HepG2 (cell line): Measurements from ENCODE around the gene HOTAIR. TPM values are rescaled to one million over a fixed set of nuclear protein-coding genes. Genes with fewer than 3 reads are reported as not detected.

Experiments used
- ATAC-seq: fragments of 200-7000 bp; cut with Tn5 transposase; 3 replicates; pipeline ENCODE4 v1.9.1; 2020; ENCODE audit warnings: mild to moderate bottlenecking, moderate library complexity
- BruUV-seq: library from RNA; stranded (reverse); fragments of 400-500 nt; replicated peaks from 2 replicates; lab custom pipeline; 2021; lab: Mats Ljungman, UMichigan
- CTCF ChIA-PET: fragments of 300-600 bp; formaldehyde crosslinking; extraction: SDS; loops from one replicate; lab custom pipeline; 2021; ENCODE audit warnings: low total read pairs, inconsistent platforms, low intra/inter-chr PET ratio; lab: Yijun Ruan, JAX
- POLR2A ChIA-PET: fragments of 350-600 bp; sonication (Branson Sonifier 250); formaldehyde crosslinking; loops from one replicate; lab custom pipeline; 2020; ENCODE audit warnings: antibody characterized with exemption, inconsistent platforms; lab: Yijun Ruan, JAX
- DNase-seq: peaks from one replicate; pipeline ENCODE4 v3.0.0-alpha.2; 2015; ENCODE audit warnings: low spot score
- FAIRE-seq: peaks from 3 replicates; lab custom pipeline; 2011; peaks lifted over from hg19 to GRCh38; lab: Jason Lieb, UNC
- H2AFZ ChIP-seq: one replicate; pipeline ENCODE4 v1.6.1; 2011; ENCODE audit warnings: low read length, inconsistent platforms
- H3K27ac ChIP-seq: fragments of 300-600 bp; 3 replicates; pipeline ENCODE4 v1.8.0; 2011; ENCODE audit warnings: mixed run types, mild to moderate bottlenecking, mixed read lengths, low read length, inconsistent platforms; ENCODE audit not compliant: insufficient read depth; ENCODE audit errors: extremely low read length
- H3K27me3 ChIP-seq, 2 experiments: fragments of 200-600 bp in 1 of 2; 2 replicates in 1 of 2; 3 replicates in 1 of 2; pipeline versions ENCODE4 v1.6.0 to v1.8.0; 2011; ENCODE audit warnings: low read length in 2 of 2, mild to moderate bottlenecking in 2 of 2, moderate library complexity in 2 of 2, inconsistent platforms in 1 of 2; ENCODE audit not compliant: insufficient read depth in 2 of 2, control insufficient read depth in 1 of 2
- H3K36me3 ChIP-seq, 2 experiments: fragments of 200-600 bp in 1 of 2; replicated peaks in 1 of 2; 2 replicates in 1 of 2; 3 replicates in 1 of 2; pipeline versions ENCODE4 v1.5.1 to v1.8.0; 2011; ENCODE audit warnings: low read length in 2 of 2, inconsistent platforms in 1 of 2; ENCODE audit not compliant: insufficient read depth in 2 of 2, control insufficient read depth in 1 of 2
- H3K4me1 ChIP-seq: 2 replicates; pipeline ENCODE4 v1.5.1; 2012; ENCODE audit warnings: low read length, inconsistent platforms; ENCODE audit not compliant: insufficient read depth
- H3K4me2 ChIP-seq: 2 replicates; pipeline ENCODE4 v1.6.0; 2011; ENCODE audit warnings: low read depth, low read length, inconsistent platforms
- H3K4me3 ChIP-seq, 3 experiments: fragments of 200-600 bp in 1 of 3; sonication (generic), shearing (Covaris generic) in 1 of 3; replicated peaks in 1 of 3; 2 replicates each; pipeline ENCODE4 v1.5.1; 2011 to 2016; ENCODE audit warnings: low read length in 3 of 3, inconsistent platforms in 2 of 3, low read depth in 2 of 3, mild to moderate bottlenecking in 2 of 3, control low read depth in 1 of 3, mixed read lengths in 1 of 3; ENCODE audit not compliant: insufficient read depth in 1 of 3
- H3K79me2 ChIP-seq: one replicate; pipeline ENCODE4 v1.6.1; 2011; ENCODE audit warnings: low read length, inconsistent platforms; ENCODE audit not compliant: insufficient read depth
- H3K9ac ChIP-seq: 2 replicates; pipeline ENCODE4 v1.6.0; 2011; ENCODE audit warnings: mild to moderate bottlenecking, low read depth, low read length, inconsistent platforms; ENCODE audit not compliant: insufficient read depth
- H3K9me3 ChIP-seq: 2 replicates; pipeline ENCODE4 v1.5.1; 2012; ENCODE audit warnings: mild to moderate bottlenecking, low read length
- H4K20me1 ChIP-seq: 2 replicates; pipeline ENCODE4 v1.6.0; 2011; ENCODE audit warnings: inconsistent platforms, mild to moderate bottlenecking, low read length, moderate library complexity; ENCODE audit not compliant: insufficient read depth
- EHMT2 ChIP-seq: fragments of 200-600 bp; sonication (generic); IDR thresholded peaks from 2 replicates; pipeline ENCODE4 v1.7.0; 2017; ENCODE audit warnings: antibody characterized with exemption, low read depth, low read length, borderline replicate concordance
- GABPB1 ChIP-seq: IDR thresholded peaks from 2 replicates; pipeline ENCODE4 v1.6.1; 2016; ENCODE audit warnings: mild to moderate bottlenecking, missing genetic modification reagents, moderate library complexity, missing compliant biosample characterization
- HOXA3 ChIP-seq: sonication (generic); formaldehyde crosslinking; IDR thresholded peaks from 2 replicates; pipeline ENCODE4 v1.5.0; 2020; ENCODE audit warnings: missing genetic modification reagents
- IKZF4 ChIP-seq: sonication (generic); formaldehyde crosslinking; IDR thresholded peaks from 2 replicates; pipeline ENCODE4 v1.5.1; 2020; ENCODE audit warnings: borderline replicate concordance, mild to moderate bottlenecking, low read depth, missing genetic modification reagents; ENCODE audit errors: not compliant biosample characterization
- KMT2A ChIP-seq: sonication (generic); formaldehyde crosslinking; IDR thresholded peaks from 2 replicates; pipeline ENCODE4 v1.4.0; 2020; ENCODE audit warnings: missing genetic modification reagents
- SP140L ChIP-seq: sonication (generic); formaldehyde crosslinking; IDR thresholded peaks from 2 replicates; pipeline ENCODE4 v1.4.0; 2020; ENCODE audit warnings: missing genetic modification reagents, borderline replicate concordance
- TCF12 ChIP-seq, 2 experiments: fragments of 450-650 bp in 1 of 2; sonication (generic) in 1 of 2; formaldehyde crosslinking in 1 of 2; IDR thresholded peaks; 2 replicates each; pipeline versions ENCODE4 v1.6.1 to v1.8.0; 2017 to 2022; ENCODE audit warnings: antibody characterized with exemption in 1 of 2, mild to moderate bottlenecking in 1 of 2, missing genetic modification reagents in 1 of 2, moderate library complexity in 1 of 2
- TRIM24 ChIP-seq: sonication (generic); formaldehyde crosslinking; IDR thresholded peaks from 2 replicates; pipeline ENCODE4 v1.8.0; 2022; ENCODE audit warnings: mild to moderate bottlenecking, missing genetic modification reagents
- ZNF20 ChIP-seq: sonication (generic); formaldehyde crosslinking; IDR thresholded peaks from 2 replicates; pipeline ENCODE4 v1.4.0; 2020; ENCODE audit warnings: mild to moderate bottlenecking, moderate library complexity, missing genetic modification reagents
- ZNF451 ChIP-seq: sonication (generic); formaldehyde crosslinking; IDR thresholded peaks from 2 replicates; pipeline ENCODE4 v1.5.0; 2020; ENCODE audit warnings: mild to moderate bottlenecking, missing genetic modification reagents
- ZNF83 ChIP-seq: sonication (generic); formaldehyde crosslinking; IDR thresholded peaks from 2 replicates; pipeline ENCODE4 v1.4.0; 2020; ENCODE audit warnings: missing genetic modification reagents, mild to moderate bottlenecking, borderline replicate concordance
- WGBS: methylation state at CpG from one replicate; pipeline ENCODE4 v1.1.6; 2017; ENCODE audit warnings: low lambda C conversion rate; 5-methylcytosine and 5-hydroxymethylcytosine counted together
- in situ Hi-C: cut with HindIII; loops from 2 replicates; pipeline ENCODE4 v1.10.0; 2017; ENCODE audit warnings: low pct_unique_long_range_greater_than_20kb; ENCODE audit not compliant: extremely low pct_ligation_motif_present
- intact Hi-C: fragments of 100-400 bp; cut with micrococcal nuclease; formaldehyde crosslinking; loops from one replicate; pipeline ENCODE4 v1.10.0; 2022; ENCODE audit not compliant: unreplicated experiment
- polyA plus RNA-seq, 8 experiments: library from polyadenylated mRNA; depleted of rRNA in 3 of 8; stranded (reverse) in 7 of 8; unstranded in 1 of 8; fragments of >200 nt; fragmentation: Illumina TruSeq in 4 of 8; extraction: Trizol in 4 of 8; gene quantifications; 2 replicates each; pipeline versions ENCODE4 v1.2.1 to v1.2.3, GENCODE V29; 2011 to 2016; ENCODE audit warnings: low read depth in 4 of 8, missing spikeins in 1 of 8, mixed read lengths in 1 of 8; ENCODE audit not compliant: insufficient read depth in 1 of 8
- total RNA-seq, 5 experiments: library from RNA; depleted of rRNA; stranded (reverse); fragments of >200 nt; fragmentation: Illumina TruSeq; extraction: Trizol; gene quantifications; 2 replicates each; pipeline ENCODE4 v1.2.3, GENCODE V29; 2016; ENCODE audit warnings: low read depth in 1 of 5
- TF ChIP-seq, protein P1 (sequence below), 2 experiments: sonication (generic) in 1 of 2; formaldehyde crosslinking in 1 of 2; IDR thresholded peaks; 2 replicates each; pipeline versions ENCODE4 v1.4.0 to v1.6.1; 2018 to 2020; ENCODE audit warnings: missing genetic modification reagents in 2 of 2, borderline replicate concordance in 1 of 2, low read depth in 1 of 2, mild to moderate bottlenecking in 1 of 2, missing biosample characterization in 1 of 2
- TF ChIP-seq, protein P2 (sequence below): sonication (generic); formaldehyde crosslinking; conservative IDR thresholded peaks from 2 replicates; pipeline ENCODE4 v1.8.0; 2022; ENCODE audit warnings: mild to moderate bottlenecking, moderate library complexity, missing genetic modification reagents
- TF ChIP-seq, protein P3 (sequence below): sonication (generic); formaldehyde crosslinking; conservative IDR thresholded peaks from 2 replicates; pipeline ENCODE4 v1.4.0; 2020; ENCODE audit warnings: missing genetic modification reagents

HOTAIR gene
- total and polyA plus RNA-seq, 2 of the 13 experiments (the other 11 are each of a cell fraction or from before 2014, with no cell fraction given), result not detected

DNA sequence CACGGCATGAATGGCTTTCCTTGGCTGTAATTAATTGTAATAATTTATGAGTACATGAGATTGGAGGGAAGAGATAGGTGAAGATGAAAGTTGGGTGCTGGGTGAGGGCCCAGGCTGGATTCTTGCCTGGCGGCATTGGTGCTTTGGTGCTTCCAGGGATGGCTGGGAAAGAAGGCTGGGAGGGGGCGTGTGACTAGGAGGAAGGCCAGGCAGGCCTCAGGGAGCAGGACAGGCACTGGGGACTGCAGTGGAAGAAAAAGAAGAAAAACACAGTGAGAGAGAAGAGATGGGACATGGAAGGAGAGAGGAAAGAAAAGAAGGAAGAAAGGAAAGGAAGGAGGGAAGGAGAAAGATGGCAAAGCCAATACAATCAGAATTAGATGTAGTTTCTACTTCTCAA, 28.9 kb upstream of the HOTAIR start:
- Histone ChIP-seq H4K20me1 (no peaks in the 10 kb centered on the region), H3K27me3 (peaks cover 24 to 91% of the 10 kb centered on the region in 2 experiments), H2AFZ (no peak overlapping the region), H3K4me1 (peaks cover 32% of the 10 kb centered on the region), H3K9ac (no peak overlapping the region), H3K9me3 (no peaks in the 10 kb centered on the region), H3K79me2 (no peaks in the 10 kb centered on the region), H3K27ac (no peak overlapping the region), H3K4me3 (no peak overlapping the region), H3K36me3 (no peaks in the 10 kb centered on the region), H3K4me2 (no peak overlapping the region)
- no TSS peak for BruUV-seq
- CTCF ChIA-PET, result interaction anchor here (3.3 kb wide), 1 partner anchor 203 kb away, joined by 26 read pairs; no protein-coding TSS in a partner anchor
- WGBS, result 50% methylated on average over 3 of the region's 3 CpGs
- POLR2A ChIA-PET, result no interaction called here
- no peak for TF ChIP-seq ZNF83 (CRISPR knock-in tag)
- TF ChIP-seq EHMT2, result no peak
- TF ChIP-seq IKZF4 (CRISPR knock-in tag), result no peak
- TF ChIP-seq TRIM24 (CRISPR knock-in tag), result no peak
- TF ChIP-seq ZNF20, result no peak
- TF ChIP-seq TCF12 (IDR thresholded peaks at IDR 0.05), result no peak
- TF ChIP-seq TCF12 (CRISPR knock-in tag; IDR thresholded peaks at IDR 0.05), result no peak
- TF ChIP-seq, protein P1, sequence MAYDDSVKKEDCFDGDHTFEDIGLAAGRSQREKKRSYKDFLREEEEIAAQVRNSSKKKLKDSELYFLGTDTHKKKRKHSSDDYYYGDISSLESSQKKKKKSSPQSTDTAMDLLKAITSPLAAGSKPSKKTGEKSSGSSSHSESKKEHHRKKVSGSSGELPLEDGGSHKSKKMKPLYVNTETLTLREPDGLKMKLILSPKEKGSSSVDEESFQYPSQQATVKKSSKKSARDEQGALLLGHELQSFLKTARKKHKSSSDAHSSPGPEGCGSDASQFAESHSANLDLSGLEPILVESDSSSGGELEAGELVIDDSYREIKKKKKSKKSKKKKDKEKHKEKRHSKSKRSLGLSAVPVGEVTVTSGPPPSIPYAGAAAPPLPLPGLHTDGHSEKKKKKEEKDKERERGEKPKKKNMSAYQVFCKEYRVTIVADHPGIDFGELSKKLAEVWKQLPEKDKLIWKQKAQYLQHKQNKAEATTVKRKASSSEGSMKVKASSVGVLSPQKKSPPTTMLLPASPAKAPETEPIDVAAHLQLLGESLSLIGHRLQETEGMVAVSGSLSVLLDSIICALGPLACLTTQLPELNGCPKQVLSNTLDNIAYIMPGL (CRISPR knock-in tag; IDR thresholded peaks at IDR 0.05; ENCODE audit: borderline replicate concordance in 1 of 2, low read depth in 1 of 2), result no peak
- TF ChIP-seq, protein P2, sequence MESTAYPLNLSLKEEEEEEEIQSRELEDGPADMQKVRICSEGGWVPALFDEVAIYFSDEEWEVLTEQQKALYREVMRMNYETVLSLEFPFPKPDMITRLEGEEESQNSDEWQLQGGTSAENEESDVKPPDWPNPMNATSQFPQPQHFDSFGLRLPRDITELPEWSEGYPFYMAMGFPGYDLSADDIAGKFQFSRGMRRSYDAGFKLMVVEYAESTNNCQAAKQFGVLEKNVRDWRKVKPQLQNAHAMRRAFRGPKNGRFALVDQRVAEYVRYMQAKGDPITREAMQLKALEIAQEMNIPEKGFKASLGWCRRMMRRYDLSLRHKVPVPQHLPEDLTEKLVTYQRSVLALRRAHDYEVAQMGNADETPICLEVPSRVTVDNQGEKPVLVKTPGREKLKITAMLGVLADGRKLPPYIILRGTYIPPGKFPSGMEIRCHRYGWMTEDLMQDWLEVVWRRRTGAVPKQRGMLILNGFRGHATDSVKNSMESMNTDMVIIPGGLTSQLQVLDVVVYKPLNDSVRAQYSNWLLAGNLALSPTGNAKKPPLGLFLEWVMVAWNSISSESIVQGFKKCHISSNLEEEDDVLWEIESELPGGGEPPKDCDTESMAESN (CRISPR knock-in tag), result no peak
- no peak for TF ChIP-seq ZNF451
- no peak for TF ChIP-seq SP140L
- no peak for TF ChIP-seq GABPB1 (CRISPR knock-in tag)
- no peak for TF ChIP-seq KMT2A (CRISPR knock-in tag)
- TF ChIP-seq HOXA3, result no peak
- TF ChIP-seq, protein P3, sequence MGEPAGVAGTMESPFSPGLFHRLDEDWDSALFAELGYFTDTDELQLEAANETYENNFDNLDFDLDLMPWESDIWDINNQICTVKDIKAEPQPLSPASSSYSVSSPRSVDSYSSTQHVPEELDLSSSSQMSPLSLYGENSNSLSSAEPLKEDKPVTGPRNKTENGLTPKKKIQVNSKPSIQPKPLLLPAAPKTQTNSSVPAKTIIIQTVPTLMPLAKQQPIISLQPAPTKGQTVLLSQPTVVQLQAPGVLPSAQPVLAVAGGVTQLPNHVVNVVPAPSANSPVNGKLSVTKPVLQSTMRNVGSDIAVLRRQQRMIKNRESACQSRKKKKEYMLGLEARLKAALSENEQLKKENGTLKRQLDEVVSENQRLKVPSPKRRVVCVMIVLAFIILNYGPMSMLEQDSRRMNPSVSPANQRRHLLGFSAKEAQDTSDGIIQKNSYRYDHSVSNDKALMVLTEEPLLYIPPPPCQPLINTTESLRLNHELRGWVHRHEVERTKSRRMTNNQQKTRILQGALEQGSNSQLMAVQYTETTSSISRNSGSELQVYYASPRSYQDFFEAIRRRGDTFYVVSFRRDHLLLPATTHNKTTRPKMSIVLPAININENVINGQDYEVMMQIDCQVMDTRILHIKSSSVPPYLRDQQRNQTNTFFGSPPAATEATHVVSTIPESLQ (CRISPR knock-in tag), result no peak
- ATAC-seq (no peak), DNase-seq (no peak), FAIRE-seq (no peak)
- in situ Hi-C loops (no loop called here), intact Hi-C loops (loop anchor here (10.0 kb wide), 1 partner anchor 361 kb away; the partner anchor contains the start of gene GPR84)
